GM12874 (cell line): ENCODE measurements around the gene RBBP8NL.

Experiments
- CTCF ChIP-seq: IDR thresholded peaks from 2 replicates; pipeline ENCODE4 v1.5.1; 2011; ENCODE audit warnings: low read depth, mild to moderate bottlenecking, control low read depth, low read length, moderate library complexity; ENCODE audit not compliant: insufficient read depth

The RBBP8NL gene

DNA sequence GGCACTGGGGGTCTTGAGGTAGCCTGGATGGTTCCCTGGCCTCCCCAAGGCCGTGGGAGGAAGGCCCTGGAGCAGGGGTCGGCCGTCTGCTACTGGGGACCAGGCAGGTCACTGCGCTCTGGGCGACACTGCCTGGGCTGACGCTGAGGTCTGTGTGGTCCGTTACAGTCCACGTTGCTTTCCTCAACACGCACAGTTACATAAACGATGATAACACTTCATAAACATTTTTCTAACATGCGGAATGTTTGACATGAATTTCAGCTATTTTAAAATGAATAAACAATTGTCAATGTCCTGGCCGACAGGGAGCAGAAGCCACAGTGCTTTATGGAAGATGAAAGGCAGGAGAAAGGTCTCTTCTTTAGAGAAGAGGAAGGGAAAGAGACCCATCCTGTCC, 10.2 kb upstream of the RBBP8NL start:
- TF ChIP-seq CTCF = no peak

DNA sequence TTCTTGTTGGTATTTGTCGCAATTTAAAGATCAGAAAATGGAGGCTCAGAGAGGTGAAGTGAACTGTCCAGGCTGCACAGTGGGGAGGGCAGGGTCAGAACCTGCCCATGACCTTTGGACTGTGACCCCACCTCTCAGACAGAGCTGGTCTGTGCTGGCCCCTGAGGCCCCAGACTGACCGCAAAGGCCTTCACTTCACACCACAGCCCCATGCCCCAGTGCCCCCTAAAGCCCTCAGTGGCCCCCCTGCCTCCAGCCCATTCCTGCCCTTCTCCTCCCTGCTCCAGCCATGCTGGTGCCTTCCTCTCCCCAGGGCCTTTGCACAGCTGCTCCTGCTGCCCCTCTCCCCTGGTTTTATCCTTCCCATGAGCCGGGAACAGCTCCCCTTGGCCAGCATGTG, 9.4 kb upstream of the RBBP8NL start:
- TF ChIP-seq CTCF = no peak

GRCh38 chr20:62433658-62434497, 6.5 kb upstream of the RBBP8NL start:
- no peak for TF ChIP-seq CTCF

DNA sequence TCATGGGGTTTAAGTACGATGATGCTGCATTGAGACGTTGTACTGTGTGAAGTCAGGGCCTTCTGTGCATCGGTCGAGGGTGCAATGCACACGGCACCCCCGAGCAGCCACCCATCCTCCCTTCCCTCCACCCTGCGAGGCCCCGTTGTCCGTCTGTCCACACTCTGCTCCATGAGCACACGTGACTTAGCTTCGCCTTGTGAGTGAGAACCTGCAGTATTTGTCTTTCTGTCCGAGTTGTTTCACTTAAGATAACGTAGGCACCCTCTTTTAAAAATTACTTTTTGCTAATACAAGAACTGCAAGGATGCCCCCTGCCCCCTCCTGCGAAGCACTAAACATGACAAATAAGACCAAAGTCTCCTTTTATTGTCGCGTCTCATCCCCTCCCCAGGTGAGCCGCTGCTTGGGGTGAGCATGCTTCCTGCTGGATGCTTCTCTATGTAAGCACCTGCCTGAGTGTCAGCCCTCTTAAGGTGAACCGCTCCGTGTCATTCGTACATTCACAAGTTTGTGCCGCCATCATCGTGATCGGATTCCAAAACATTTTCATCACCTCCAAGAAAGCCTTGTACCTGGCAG, 3.6 kb upstream of the RBBP8NL start:
- TF ChIP-seq CTCF = no peak

DNA sequence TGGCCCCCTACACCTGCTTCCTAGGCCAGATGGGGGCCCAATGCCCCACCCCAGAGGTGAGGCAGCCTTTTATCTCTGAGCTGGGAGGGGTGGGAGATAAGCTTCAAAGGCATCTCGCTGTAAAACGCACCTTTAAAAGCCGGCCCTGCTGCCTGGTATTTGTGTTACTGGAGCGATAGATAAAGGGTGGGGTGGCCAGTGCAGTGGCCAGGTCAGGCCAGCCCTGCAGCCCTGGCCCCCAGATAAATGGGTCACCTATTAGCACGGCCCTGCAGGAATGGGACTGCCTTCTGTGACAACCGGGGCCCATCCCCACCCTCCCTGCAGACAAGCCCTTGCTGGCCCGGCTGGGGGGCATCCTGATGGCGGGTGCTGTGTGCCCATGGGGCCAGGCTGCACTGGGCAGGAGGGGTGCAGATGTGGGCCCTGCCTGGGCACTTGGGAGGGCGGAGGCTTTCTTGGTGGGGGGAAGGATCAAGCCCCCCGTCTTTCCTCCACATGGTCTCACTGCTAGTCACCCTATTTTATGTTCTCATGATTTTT, 3.0 kb upstream of the RBBP8NL start:
- TF ChIP-seq CTCF = no peak

DNA sequence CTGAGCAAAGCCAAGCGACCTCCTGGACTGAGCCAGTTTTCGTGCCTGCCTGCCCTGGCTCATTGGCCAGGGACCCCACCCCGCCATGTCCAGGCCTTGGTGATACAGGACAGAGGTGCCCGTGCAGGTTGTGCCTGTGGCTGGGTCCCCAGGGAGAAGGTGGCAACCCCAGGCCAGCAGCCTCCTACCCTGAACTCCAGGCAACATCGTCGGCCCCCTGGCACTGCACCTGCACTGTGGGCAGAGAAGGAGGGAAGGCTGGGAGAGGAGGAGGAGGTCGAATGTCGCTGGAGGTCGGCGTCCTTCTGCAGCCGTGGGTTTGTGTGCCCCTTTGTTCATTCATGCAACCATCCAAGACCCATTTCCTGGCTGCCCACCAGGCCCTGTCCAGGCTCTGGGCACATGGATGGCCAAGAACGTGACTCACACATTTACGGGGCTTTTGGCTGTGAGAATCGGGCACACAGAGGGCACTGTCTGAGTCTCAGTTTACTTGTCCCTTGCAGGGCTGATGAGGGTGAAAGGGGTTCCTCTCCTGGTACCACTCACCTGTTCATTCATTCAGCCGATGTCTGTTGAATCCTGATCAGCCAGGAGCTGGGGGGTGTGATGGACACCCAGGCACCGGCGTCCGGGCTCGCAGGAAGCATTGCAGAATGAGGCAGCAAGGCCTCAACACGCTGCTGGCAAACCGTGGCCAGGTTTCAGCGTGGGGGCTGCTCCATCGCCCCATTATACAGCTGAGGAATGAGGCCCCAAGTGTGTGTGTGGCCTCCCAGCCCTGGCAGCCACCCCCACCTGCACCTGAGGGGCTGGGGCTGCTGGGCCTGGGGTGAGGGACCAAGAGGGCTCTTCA, 2.3 kb upstream of the RBBP8NL start:
- no peak for TF ChIP-seq CTCF
